ENCODE results near the gene ZNF132. TPM values are rescaled to one million over a fixed set of nuclear protein-coding genes. Genes with fewer than 3 reads are reported as not detected.
"Not testable (repeated sequence)": the region's sequence is repeated elsewhere in the genome, so short reads cannot be mapped to it uniquely, and the experiment has no call there.

ZNF132 gene
- total RNA-seq, 4 donors from 2014 or later, result 3.0 to 5.1 (median 3.5) TPM

DNA sequence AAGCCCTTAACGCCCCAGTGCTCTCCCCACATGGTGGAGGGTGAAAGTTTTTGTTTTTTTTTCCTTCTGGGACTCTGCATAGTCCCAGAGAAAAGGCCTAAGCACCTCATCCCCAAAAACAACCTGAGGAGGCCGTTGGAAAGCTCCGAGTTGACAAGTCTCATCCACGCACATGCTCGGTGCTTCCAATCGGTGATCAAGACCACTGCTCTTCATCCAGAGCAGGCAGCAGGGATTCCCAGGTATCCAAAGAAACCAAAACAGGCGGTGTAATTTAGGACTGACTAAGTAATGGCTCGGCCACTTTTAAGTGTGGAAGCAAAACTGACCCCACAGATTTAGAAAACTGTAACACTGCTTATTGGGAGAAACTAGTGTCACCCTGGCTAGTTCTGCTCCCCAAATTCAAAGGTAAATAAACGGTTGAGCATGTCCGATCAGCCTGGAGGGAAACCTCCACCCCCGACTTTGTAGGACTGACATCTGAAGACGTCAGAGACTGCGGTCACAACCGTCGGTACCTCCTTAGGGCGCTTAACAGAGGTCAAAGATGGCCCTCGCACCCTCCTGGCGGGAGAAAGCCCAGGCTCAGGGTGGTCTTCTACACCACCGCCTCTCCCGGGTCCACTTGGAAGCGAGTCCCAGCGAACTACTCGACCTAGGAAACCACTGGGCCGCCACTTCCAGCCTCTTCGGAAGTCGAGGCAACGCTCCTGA, 35.2 kb upstream of the ZNF132 start:
- H3K36me3 ChIP-seq, result peaks cover 0 to 18% (median 5%) of the 10 kb centered on the region in 4 donors
- peak overlapping the region; percentile 88 to 92 (median 90) for H3K27ac ChIP-seq
- in situ Hi-C loops (cut with MboI; ENCODE audit: low pct_ligation_motif_present in 1 of 4, low pct_unique_long_range_greater_than_20kb in 1 of 4, low sequenced_read_pairs in 3 of 4) (no loop called here), intact Hi-C loops (cut with DNase I; ENCODE audit: low total_unique reads) (no loop called here)
- H3K4me1 ChIP-seq, result peaks cover 13 to 19% (median 16%) of the 10 kb centered on the region in 4 donors
- H3K9me3 ChIP-seq, result no peaks in the 10 kb centered on the region
- peak overlapping the region; percentile 39 to 75 (median 64) for H3K4me3 ChIP-seq
- TF ChIP-seq EP300 (IDR thresholded peaks at IDR 0.05; ENCODE audit: low read depth), result no peak
- TF ChIP-seq, protein P1, sequence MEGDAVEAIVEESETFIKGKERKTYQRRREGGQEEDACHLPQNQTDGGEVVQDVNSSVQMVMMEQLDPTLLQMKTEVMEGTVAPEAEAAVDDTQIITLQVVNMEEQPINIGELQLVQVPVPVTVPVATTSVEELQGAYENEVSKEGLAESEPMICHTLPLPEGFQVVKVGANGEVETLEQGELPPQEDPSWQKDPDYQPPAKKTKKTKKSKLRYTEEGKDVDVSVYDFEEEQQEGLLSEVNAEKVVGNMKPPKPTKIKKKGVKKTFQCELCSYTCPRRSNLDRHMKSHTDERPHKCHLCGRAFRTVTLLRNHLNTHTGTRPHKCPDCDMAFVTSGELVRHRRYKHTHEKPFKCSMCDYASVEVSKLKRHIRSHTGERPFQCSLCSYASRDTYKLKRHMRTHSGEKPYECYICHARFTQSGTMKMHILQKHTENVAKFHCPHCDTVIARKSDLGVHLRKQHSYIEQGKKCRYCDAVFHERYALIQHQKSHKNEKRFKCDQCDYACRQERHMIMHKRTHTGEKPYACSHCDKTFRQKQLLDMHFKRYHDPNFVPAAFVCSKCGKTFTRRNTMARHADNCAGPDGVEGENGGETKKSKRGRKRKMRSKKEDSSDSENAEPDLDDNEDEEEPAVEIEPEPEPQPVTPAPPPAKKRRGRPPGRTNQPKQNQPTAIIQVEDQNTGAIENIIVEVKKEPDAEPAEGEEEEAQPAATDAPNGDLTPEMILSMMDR (IDR thresholded peaks at IDR 0.05), result no peak
- no peak for TF ChIP-seq POLR2AphosphoS5 (IDR thresholded peaks at IDR 0.05)
- no peak for TF ChIP-seq POLR2A (IDR thresholded peaks at IDR 0.05)
- H3K27me3 ChIP-seq, result no peaks in the 10 kb centered on the region
- DNase-seq, result no peak
- WGBS, 2 donors (ENCODE audit: low coverage in 1 of 2), result 21 to 59% methylated on average over 4 to 27 of the region's 27 CpGs

DNA sequence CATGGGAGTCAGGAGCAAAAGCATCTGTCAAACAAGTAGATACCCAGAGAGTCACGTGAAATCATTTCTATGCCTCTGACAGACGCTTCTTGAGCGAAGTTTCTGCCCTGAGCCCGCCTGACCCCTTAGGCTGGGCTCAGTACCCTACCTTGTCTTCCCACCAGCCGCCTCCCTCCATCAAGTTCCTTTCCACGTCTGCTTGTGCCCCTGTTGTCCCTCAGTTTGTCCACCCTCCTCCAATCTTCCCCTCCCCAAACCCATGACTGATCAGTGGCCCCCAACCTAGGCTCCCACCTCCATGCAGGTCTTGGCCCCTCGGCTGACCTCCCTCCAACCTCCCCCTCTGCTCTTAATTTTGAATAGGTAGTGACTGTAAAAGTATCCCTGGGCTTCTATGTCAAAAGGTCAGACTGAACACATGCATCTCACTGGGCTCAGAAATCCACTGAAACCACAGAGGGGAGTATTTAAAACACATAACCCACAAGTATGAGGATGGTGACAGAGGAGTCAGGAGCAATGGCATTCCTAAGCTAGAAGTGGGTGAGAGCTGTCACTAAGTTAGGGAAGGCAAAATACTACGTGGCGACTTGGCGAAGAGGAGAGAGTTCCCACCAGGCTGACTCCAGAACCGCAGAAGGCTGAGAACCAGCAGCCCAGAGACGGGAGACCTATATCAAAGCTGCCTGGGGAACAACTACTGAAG, 34.5 kb upstream of the ZNF132 start:
- Histone ChIP-seq H3K4me3 (no peak overlapping the region), H3K36me3 (peaks cover 0 to 18% (median 5%) of the 10 kb centered on the region in 4 donors), H3K4me1 (peaks cover 13 to 19% (median 16%) of the 10 kb centered on the region in 4 donors), H3K9me3 (no peaks in the 10 kb centered on the region), H3K27ac (peak overlapping the region in 3 of 4 donors; percentile 88 to 92 (median 92)), H3K27me3 (no peaks in the 10 kb centered on the region)
- WGBS, 2 donors (ENCODE audit: low coverage in 1 of 2), result 89% methylated on average over 12 of the region's 12 CpGs
- TF ChIP-seq, protein P1 (IDR thresholded peaks at IDR 0.05), result no peak
- no peak for TF ChIP-seq POLR2AphosphoS5 (IDR thresholded peaks at IDR 0.05)
- no peak for TF ChIP-seq EP300 (IDR thresholded peaks at IDR 0.05; ENCODE audit: low read depth)
- TF ChIP-seq POLR2A (IDR thresholded peaks at IDR 0.05), result no peak
- intact Hi-C loops (cut with DNase I; ENCODE audit: low total_unique reads) (no loop called here), in situ Hi-C loops (cut with MboI; ENCODE audit: low pct_ligation_motif_present in 1 of 4, low pct_unique_long_range_greater_than_20kb in 1 of 4, low sequenced_read_pairs in 3 of 4) (no loop called here)
- no peak for DNase-seq

DNA sequence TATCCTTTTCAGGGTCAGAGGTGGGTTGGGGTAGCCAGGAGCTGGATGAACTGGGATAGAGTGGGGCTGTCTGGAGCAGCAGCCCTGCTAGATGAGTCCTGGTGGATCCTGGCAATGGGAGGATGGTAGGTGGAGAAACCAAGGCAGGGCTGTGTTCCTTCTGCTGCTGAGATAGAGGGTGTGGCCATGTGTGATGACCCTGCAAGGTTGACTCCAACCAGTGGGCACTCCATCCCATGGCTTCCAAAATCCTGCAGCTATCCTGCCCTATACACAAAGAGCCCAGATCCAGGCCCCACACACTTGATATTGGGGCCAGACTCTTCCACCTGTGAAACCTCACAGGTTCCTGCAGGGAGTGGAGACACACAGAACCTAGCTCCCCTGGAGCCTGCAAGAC, 33.8 kb upstream of the ZNF132 start:
- TF ChIP-seq EP300 (IDR thresholded peaks at IDR 0.05; ENCODE audit: low read depth) (no peak), POLR2AphosphoS5 (IDR thresholded peaks at IDR 0.05) (no peak), POLR2A (IDR thresholded peaks at IDR 0.05) (no peak)
- TF ChIP-seq, protein P1 (IDR thresholded peaks at IDR 0.05), result no peak
- intact Hi-C loops (cut with DNase I; ENCODE audit: low total_unique reads), result no loop called here
- no peaks in the 10 kb centered on the region for H3K27me3 ChIP-seq
- H3K36me3 ChIP-seq, result peaks cover 0 to 18% (median 5%) of the 10 kb centered on the region in 4 donors
- no peak overlapping the region for H3K4me3 ChIP-seq
- DNase-seq, result no peak
- in situ Hi-C loops (cut with MboI; ENCODE audit: low pct_ligation_motif_present in 1 of 4, low pct_unique_long_range_greater_than_20kb in 1 of 4, low sequenced_read_pairs in 3 of 4), result no loop called here
- peaks cover 13 to 19% (median 16%) of the 10 kb centered on the region in 4 donors for H3K4me1 ChIP-seq
- H3K9me3 ChIP-seq, result no peaks in the 10 kb centered on the region
- no peak overlapping the region for H3K27ac ChIP-seq

DNA sequence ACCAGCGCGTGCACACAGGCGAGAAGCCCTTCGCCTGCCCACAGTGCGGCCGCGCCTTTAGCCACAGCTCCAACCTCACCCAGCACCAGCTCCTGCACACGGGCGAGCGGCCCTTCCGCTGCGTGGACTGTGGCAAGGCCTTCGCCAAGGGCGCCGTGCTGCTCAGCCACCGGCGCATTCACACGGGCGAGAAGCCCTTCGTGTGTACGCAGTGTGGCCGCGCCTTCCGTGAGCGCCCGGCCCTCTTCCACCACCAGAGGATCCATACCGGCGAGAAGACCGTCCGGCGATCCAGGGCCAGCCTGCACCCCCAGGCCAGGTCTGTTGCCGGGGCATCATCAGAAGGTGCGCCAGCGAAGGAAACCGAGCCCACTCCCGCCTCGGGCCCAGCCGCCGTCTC, 31.8 kb upstream of the ZNF132 start:
- TF ChIP-seq EP300 (IDR thresholded peaks at IDR 0.05; ENCODE audit: low read depth) (no peak), POLR2AphosphoS5 (IDR thresholded peaks at IDR 0.05) (no peak), POLR2A (IDR thresholded peaks at IDR 0.05) (no peak)
- TF ChIP-seq, protein P1 (IDR thresholded peaks at IDR 0.05), result no peak
- Histone ChIP-seq H3K4me3 (no peak overlapping the region), H3K4me1 (peaks cover 14 to 25% (median 17%) of the 10 kb centered on the region in 4 donors), H3K36me3 (peaks cover 0 to 18% (median 5%) of the 10 kb centered on the region in 4 donors), H3K9me3 (no peaks in the 10 kb centered on the region), H3K27me3 (no peaks in the 10 kb centered on the region), H3K27ac (no peak overlapping the region)
- WGBS, 2 donors (ENCODE audit: low coverage in 1 of 2), result 97% methylated on average over 39 of the region's 39 CpGs; no CpG with 5 or more reads in 1 of the 2 donors
- no peak for DNase-seq
- in situ Hi-C loops (cut with MboI; ENCODE audit: low pct_ligation_motif_present in 1 of 4, low pct_unique_long_range_greater_than_20kb in 1 of 4, low sequenced_read_pairs in 3 of 4), result no loop called here
- intact Hi-C loops (cut with DNase I; ENCODE audit: low total_unique reads), result no loop called here

DNA sequence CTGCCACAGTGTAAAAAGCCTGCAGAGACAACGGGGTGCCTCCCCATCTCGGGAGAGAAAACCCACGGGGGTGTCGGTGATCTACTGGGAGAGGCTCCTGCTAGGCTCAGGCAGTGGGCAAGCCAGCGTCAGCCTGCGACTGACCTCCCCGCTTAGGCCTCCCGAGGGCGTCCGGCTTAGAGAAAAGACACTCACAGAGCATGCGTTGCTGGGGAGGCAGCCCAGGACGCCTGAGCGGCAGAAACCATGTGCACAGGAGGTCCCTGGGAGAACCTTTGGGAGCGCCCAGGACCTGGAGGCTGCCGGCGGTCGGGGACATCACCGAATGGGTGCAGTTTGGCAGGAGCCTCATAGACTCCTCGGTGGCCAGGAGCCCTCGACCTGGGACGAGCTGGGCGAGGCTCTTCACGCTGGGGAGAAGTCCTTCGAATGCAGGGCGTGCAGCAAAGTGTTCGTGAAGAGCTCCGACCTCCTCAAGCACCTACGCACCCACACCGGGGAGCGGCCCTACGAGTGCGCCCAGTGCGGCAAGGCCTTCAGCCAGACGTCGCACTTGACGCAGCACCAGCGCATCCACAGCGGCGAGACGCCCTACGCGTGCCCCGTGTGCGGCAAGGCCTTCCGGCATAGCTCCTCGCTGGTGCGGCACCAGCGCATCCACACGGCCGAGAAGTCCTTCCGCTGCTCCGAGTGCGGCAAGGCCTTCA, 31.0 kb upstream of the ZNF132 start:
- H3K27me3 ChIP-seq; DNase-seq; intact Hi-C loops (cut with DNase I; ENCODE audit: low total_unique reads); H3K27ac ChIP-seq; in situ Hi-C loops (cut with MboI; ENCODE audit: low pct_ligation_motif_present in 1 of 4, low pct_unique_long_range_greater_than_20kb in 1 of 4, low sequenced_read_pairs in 3 of 4); H3K9me3 ChIP-seq; H3K4me3 ChIP-seq: not testable (repeated sequence)
- H3K4me1 ChIP-seq, result peaks cover 11 to 25% (median 16%) of the 10 kb centered on the region in 4 donors
- 98% methylated on average over 25 of the region's 53 CpGs; no CpG with 5 or more reads in 1 of the 2 donors for WGBS, 2 donors (ENCODE audit: low coverage in 1 of 2)
- peaks cover 0 to 18% (median 5%) of the 10 kb centered on the region in 4 donors for H3K36me3 ChIP-seq
